Activated naive CD8-positive, alpha-beta T cell treated with anti-CD3 and anti-CD28 coated beads, Interleukin-2, amount 10 ng/mL, durations not matched to agents 7 days and 5 days (primary cell): Measurements from ENCODE around the gene TRMT2A. TPM values are rescaled to one million over a fixed set of nuclear protein-coding genes. Genes with fewer than 3 reads are reported as not detected.

Experiments used
- ATAC-seq: fragments of 150-1000 bp; cut with Tn5 transposase; one replicate; pipeline ENCODE4 v1.10.0; 2021; ENCODE audit warnings: low read depth, moderate library complexity
- POLR2A ChIA-PET: fragments of 350-600 bp; sonication (Branson Sonifier 250); formaldehyde crosslinking; loops from one replicate; lab custom pipeline; 2021; ENCODE audit warnings: antibody characterized with exemption; lab: Charles Lee
- DNase-seq: peaks from one replicate; pipeline ENCODE4 v3.0.0; 2021
- H3K27ac Mint-ChIP-seq: one replicate; pipeline ENCODE4 v1.8.0; 2022; ENCODE audit warnings: mild to moderate bottlenecking, mixed read lengths
- H3K27me3 Mint-ChIP-seq: one replicate; pipeline ENCODE4 v1.8.0; 2022; ENCODE audit warnings: mild to moderate bottlenecking, moderate library complexity, mixed read lengths
- H3K36me3 Mint-ChIP-seq: one replicate; pipeline ENCODE4 v1.8.0; 2021; ENCODE audit warnings: mild to moderate bottlenecking, mixed read lengths
- H3K4me1 Mint-ChIP-seq: one replicate; pipeline ENCODE4 v1.8.0; 2021; ENCODE audit warnings: mixed read lengths
- H3K4me3 Mint-ChIP-seq: one replicate; pipeline ENCODE4 v1.8.0; 2022; ENCODE audit warnings: mild to moderate bottlenecking, moderate library complexity, mixed read lengths
- H3K9me3 Mint-ChIP-seq: one replicate; pipeline ENCODE4 v1.8.0; 2021; ENCODE audit warnings: mixed read lengths
- total RNA-seq, 2 experiments: library from RNA; stranded (reverse); gene quantifications; one replicate each; pipeline ENCODE4 v1.2.3, GENCODE V29; 2021

Gene TRMT2A
- total RNA-seq, 2 experiments from 2014 or later: 107 to 118 TPM

GRCh38 chr22:20127318-20127868 lies 10.4 kb upstream of the TRMT2A start:
- no peaks in the 10 kb centered on the region for H3K27me3 Mint-ChIP-seq
- POLR2A ChIA-PET: interaction anchor here (0.6 to 1.4 kb wide), 3 partner anchors 10 to 157 kb away, joined by 3 to 6 read pairs (median 4); partner anchors contain the start of gene TRMT2A
- H3K4me1 Mint-ChIP-seq: peaks cover 9% of the 10 kb centered on the region
- no peak for DNase-seq
- H3K4me3 Mint-ChIP-seq: no peak overlapping the region
- H3K9me3 Mint-ChIP-seq: no peaks in the 10 kb centered on the region
- no peak for ATAC-seq
- H3K36me3 Mint-ChIP-seq: peaks cover 5% of the 10 kb centered on the region
- H3K27ac Mint-ChIP-seq: no peak overlapping the region

DNA sequence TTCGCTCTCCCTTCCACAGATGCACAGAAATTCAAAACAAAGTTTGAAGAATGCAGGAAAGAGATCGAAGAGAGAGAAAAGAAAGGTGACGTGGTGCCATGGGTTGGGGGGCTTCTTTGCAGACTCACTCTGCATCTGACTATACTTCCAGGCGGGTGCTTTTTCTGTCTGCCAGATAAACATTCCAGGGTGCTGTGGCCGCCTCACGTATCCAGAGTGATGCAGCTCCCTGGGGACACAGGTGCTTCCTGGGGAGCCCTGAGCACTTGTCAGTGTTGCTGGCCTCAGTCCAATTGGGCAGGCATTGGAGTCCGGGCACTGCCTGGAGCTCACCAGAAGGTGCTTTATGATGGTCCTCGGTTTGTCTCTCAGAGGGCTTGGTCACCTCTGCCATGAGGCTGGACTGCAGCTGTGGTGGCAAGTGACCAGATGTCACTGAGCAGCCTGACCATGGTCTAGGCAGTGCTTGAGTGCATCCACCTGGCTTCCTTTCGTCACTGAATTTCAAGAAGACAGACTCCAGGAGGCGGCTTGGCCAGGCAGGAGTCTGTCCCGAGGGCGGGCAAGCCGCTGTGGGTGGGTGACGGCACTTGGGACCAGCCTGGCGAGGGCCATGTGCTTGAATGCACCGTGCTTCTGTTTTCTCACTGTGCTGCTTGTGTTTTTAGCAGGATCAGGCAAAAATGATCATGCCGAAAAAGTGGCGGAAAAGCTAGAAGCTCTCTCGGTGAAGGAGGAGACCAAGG lies 9.4 kb upstream of the TRMT2A start:
- H3K36me3 Mint-ChIP-seq: peaks cover 9% of the 10 kb centered on the region
- no peak for DNase-seq
- POLR2A ChIA-PET: interaction anchor here (1.1 kb wide), 1 partner anchor 156 kb away, joined by 3 read pairs; no protein-coding TSS in a partner anchor
- no peak overlapping the region for H3K27ac Mint-ChIP-seq
- no peak overlapping the region for H3K4me3 Mint-ChIP-seq
- H3K9me3 Mint-ChIP-seq: no peaks in the 10 kb centered on the region
- ATAC-seq: no peak
- H3K27me3 Mint-ChIP-seq: no peaks in the 10 kb centered on the region
- H3K4me1 Mint-ChIP-seq: peaks cover 13% of the 10 kb centered on the region

- POLR2A ChIA-PET: no interaction called here
- peaks cover 13% of the 10 kb centered on the region for H3K4me1 Mint-ChIP-seq
- H3K27me3 Mint-ChIP-seq: no peaks in the 10 kb centered on the region
- ATAC-seq (no peak), DNase-seq (no peak)
- no peaks in the 10 kb centered on the region for H3K9me3 Mint-ChIP-seq
- H3K27ac Mint-ChIP-seq: no peak overlapping the region
- H3K36me3 Mint-ChIP-seq: peaks cover 9% of the 10 kb centered on the region
- H3K4me3 Mint-ChIP-seq: no peak overlapping the region
These were observed 8.5 kb upstream of the TRMT2A start for GRCh38 chr22:20125201-20126174.

DNA sequence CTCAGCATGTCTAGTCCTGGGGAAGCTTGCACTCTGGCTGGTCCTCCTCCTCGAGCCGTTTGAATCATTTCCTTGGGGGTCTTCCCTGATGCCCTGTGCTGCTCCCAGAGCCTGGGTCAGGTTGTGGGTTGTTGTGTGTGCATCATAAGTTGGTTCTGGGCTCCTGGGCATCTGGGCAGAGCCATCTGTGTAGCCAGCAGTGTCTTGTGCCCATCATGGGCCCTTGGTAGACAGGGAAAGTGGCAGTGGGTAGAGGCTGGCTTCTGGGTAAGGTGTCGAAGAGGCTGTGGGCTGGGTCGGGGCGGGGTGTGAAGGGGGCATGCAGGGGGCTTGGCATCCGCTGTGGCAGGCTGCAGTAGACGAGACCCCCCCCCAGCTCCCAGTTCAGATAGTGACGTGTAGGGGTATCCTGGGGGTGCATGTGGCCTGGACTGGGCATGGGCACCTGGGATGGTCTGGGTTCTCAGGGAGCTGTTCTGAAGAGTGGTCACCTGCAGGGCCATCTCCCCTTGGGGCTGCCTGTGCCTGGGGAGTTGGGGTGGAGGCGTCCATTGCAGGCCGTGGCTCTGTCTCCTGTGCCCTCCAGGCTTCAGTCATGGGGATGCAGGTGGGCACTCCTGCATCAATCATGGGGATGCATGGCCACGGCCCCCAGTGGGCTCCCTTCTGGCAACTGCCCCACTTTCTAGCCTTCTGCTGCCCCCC lies 7.2 kb upstream of the TRMT2A start:
- Mint-ChIP-seq H3K4me1 (peaks cover 17% of the 10 kb centered on the region), H3K36me3 (peaks cover 16% of the 10 kb centered on the region)
- no peak for ATAC-seq

DNA sequence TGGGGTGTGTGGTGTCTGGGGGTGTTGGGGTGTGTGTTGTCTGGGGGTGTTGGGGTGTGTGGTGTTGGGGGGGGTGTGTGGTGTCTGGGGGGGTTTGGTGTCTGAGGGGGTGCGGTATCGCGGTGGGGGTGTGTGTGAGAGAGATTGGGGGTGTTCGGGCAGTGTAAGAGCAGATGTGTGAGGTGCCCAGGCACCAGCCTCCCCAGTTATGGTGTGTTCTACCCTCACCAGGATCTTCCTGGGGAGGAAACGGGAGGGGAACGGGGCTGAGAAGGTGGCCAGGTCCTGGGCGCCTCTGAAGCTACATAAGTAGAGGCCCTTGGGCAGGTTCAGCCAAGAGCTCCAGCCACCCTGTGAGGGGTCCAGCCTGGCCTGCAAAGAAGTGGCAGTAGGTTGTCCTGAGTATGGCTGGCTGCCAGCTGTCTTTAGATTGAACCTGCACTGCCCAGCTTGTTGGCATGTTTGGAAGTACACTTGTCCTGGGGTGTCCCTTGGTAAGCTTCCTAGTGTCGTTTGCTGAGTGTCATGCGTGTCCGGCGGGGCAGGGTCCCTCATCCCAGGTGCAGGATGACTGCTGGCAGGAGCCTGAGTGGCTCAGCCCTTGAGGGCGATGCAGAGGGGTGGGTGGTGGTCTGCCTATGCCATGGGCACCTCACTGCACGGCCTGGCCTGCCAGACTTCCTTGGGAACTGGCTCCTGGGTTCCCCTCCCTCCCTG lies 6.5 kb upstream of the TRMT2A start:
- no peak overlapping the region for H3K4me3 Mint-ChIP-seq
- ATAC-seq (no peak), DNase-seq (no peak)
- H3K9me3 Mint-ChIP-seq: no peaks in the 10 kb centered on the region
- no peak overlapping the region for H3K27ac Mint-ChIP-seq
- POLR2A ChIA-PET: interaction anchor here (0.6 kb wide), 1 partner anchor 737 kb away, joined by 5 read pairs; no protein-coding TSS in a partner anchor
- H3K36me3 Mint-ChIP-seq: peaks cover 21% of the 10 kb centered on the region
- H3K4me1 Mint-ChIP-seq: peaks cover 19% of the 10 kb centered on the region
- H3K27me3 Mint-ChIP-seq: no peaks in the 10 kb centered on the region

More for the DNA sequence above, 7.2 kb upstream of the TRMT2A start:
- Mint-ChIP-seq H3K27me3 (no peaks in the 10 kb centered on the region), H3K27ac (peak overlapping the region; percentile 78), H3K4me3 (no peak overlapping the region), H3K9me3 (no peaks in the 10 kb centered on the region)
- POLR2A ChIA-PET: interaction anchor here (0.6 kb wide), 1 partner anchor 736 kb away, joined by 5 read pairs; no protein-coding TSS in a partner anchor
- no peak for DNase-seq

DNA sequence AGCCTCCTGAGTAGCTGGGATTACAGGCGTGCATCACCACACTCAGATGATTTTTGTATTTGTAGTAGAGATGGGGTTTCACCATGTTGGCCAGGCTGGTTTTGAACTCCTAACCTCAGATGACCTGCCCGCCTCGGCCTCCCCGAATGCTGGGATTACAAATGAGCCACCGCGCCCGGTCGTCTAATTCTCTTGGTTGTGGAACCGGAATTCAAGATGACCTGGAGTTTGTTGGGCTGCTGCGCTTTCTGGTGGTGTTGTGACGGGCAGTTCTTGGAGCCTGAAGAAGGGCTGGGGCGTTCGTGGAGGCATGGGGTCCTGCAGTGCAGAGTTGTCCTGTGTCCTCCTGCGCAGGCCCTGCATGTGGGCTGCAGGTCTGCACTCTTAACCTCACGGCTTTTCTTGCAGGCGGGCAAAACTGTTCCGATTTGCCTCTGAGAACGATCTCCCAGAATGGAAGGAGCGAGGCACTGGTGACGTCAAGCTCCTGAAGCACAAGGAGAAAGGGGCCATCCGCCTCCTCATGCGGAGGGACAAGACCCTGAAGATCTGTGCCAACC lies 4.9 kb upstream of the TRMT2A start:
- peaks cover 20% of the 10 kb centered on the region for H3K4me1 Mint-ChIP-seq
- POLR2A ChIA-PET: interaction anchor here (0.8 kb wide), 1 partner anchor 102 kb away, joined by 3 read pairs; no protein-coding TSS in a partner anchor
- no peaks in the 10 kb centered on the region for H3K9me3 Mint-ChIP-seq
- no peak overlapping the region for H3K27ac Mint-ChIP-seq
- H3K4me3 Mint-ChIP-seq: no peak overlapping the region
- H3K36me3 Mint-ChIP-seq: peaks cover 21% of the 10 kb centered on the region
- H3K27me3 Mint-ChIP-seq: no peaks in the 10 kb centered on the region
- DNase-seq: no peak
- no peak for ATAC-seq

- peak overlapping the region; percentile 89 for H3K4me3 Mint-ChIP-seq
- peaks cover 21% of the 10 kb centered on the region for H3K36me3 Mint-ChIP-seq
- peak overlapping the region; percentile 86 for H3K27ac Mint-ChIP-seq
- no peaks in the 10 kb centered on the region for H3K9me3 Mint-ChIP-seq
- H3K27me3 Mint-ChIP-seq: no peaks in the 10 kb centered on the region
- ATAC-seq: no peak
- DNase-seq: no peak
- H3K4me1 Mint-ChIP-seq: peaks cover 26% of the 10 kb centered on the region
- POLR2A ChIA-PET: interaction anchor here (0.6 to 2.2 kb wide), 12 partner anchors 10 to 388 kb away, joined by 3 to 10 read pairs (median 4); partner anchors contain the start of gene TANGO2
These were observed 1.4 kb upstream of the TRMT2A start for GRCh38 chr22:20118300-20119020.

- Mint-ChIP-seq H3K4me1 (peaks cover 25% of the 10 kb centered on the region), H3K4me3 (peak overlapping the region; percentile 89), H3K36me3 (peaks cover 21% of the 10 kb centered on the region), H3K27me3 (no peaks in the 10 kb centered on the region), H3K9me3 (no peaks in the 10 kb centered on the region), H3K27ac (peak overlapping the region; percentile 86)
- POLR2A ChIA-PET: interaction anchor here (0.6 to 2.7 kb wide), 18 partner anchors 10 to 391 kb away, joined by 3 to 24 read pairs (median 4); partner anchors contain the start of genes COMT, TANGO2 and TXNRD2
- ATAC-seq: peak; percentile 20
- no peak for DNase-seq
These were observed 740 bp upstream of the TRMT2A start for GRCh38 chr22:20117633-20118299.

DNA sequence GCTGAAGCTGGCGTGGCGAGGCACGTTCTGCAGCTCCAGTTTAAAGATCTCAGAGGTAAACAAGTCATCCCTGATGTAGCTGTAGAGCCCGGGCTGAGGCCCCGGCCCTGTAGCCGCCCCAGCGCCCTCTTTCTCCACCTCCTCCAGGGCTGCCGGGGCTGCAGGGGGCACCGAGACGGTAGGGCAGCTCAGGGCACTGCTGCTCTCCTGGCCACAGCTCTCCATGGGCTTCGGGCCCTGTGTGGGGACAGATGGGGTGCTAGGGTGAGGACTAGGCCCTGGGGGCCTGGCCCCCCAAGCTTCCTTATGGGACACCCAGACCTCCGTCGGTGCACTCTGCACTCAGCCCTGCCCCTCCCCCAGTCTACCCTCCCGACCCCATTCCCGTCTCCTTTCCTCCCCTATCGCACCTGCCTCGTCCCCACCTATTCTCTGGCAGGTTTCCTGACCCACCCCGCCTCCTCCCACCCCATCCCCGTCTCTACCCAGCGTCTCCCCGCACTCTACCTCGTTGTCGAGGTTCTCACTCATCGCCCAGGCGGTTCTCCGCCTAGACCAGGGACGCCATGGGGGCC lies 563 bp downstream of the TRMT2A start:
- POLR2A ChIA-PET: interaction anchor here (0.6 to 2.7 kb wide), 13 partner anchors 9 to 392 kb away, joined by 3 to 24 read pairs (median 5); partner anchors contain the start of genes TANGO2 and ZDHHC8
- H3K36me3 Mint-ChIP-seq: peaks cover 20% of the 10 kb centered on the region
- H3K4me3 Mint-ChIP-seq: peak overlapping the region; percentile 97
- no peaks in the 10 kb centered on the region for H3K9me3 Mint-ChIP-seq
- H3K27me3 Mint-ChIP-seq: no peaks in the 10 kb centered on the region
- peak overlapping the region; percentile 98 for H3K27ac Mint-ChIP-seq
- ATAC-seq (no peak), DNase-seq (no peak)
- H3K4me1 Mint-ChIP-seq: peaks cover 27% of the 10 kb centered on the region

GRCh38 chr22:20115691-20116375 lies 1.2 kb downstream of the TRMT2A start, which contains the start of gene RANBP1:
Gene RANBP1, plus strand, starts transcription at chr22:20116104. Its CDS starts 81 bp downstream, at chr22:20116185.
- H3K4me3 Mint-ChIP-seq: peak within 1 kb of the TSS; percentile 97

More at GRCh38 chr22:20115691-20116375, 1.2 kb downstream of the TRMT2A start, which contains the start of gene RANBP1:
- H3K9me3 Mint-ChIP-seq: no peaks in the 10 kb centered on the region
- H3K27ac Mint-ChIP-seq: peak within 1 kb of the TSS; percentile 98
- H3K4me1 Mint-ChIP-seq: peaks cover 33% of the 10 kb centered on the region
- POLR2A ChIA-PET: interaction anchor here (0.6 to 2.7 kb wide), 5 partner anchors 10 to 383 kb away, joined by 3 to 24 read pairs (median 5); partner anchors contain the start of gene TANGO2
- no peaks in the 10 kb centered on the region for H3K27me3 Mint-ChIP-seq
- ATAC-seq: no peak
- DNase-seq: no peak
- peaks cover 20% of the 10 kb centered on the region for H3K36me3 Mint-ChIP-seq
